Measurements from ENCODE around the gene DOCK6.
A peak's percentile ranks its signal among the peaks of the same experiment; 100 is the strongest.

GRCh38 chr19:11286312-11286974, 24.1 kb upstream of the DOCK6 start:
- TF ChIP-seq CTCF (IDR thresholded peaks at IDR 0.05) (peak in 4 of 5 experiments; percentile 8 to 27 (median 20)), POLR2A (IDR thresholded peaks at IDR 0.05) (no peak)
